ENCODE data around the gene GLCCI1. TPM values are rescaled to one million over a fixed set of nuclear protein-coding genes. Genes with fewer than 3 reads are reported as not detected.

Gene GLCCI1
- total RNA-seq, 2 donors from 2014 or later: 7.5 to 8.3 TPM

GRCh38 chr7:8111282-8111960 lies 142.8 kb downstream of the GLCCI1 start:
- no peak overlapping the region for H3K9ac ChIP-seq (ENCODE audit: low read depth in 2 of 2, low read length in 2 of 2)
- no peak for DNase-seq
- no peaks in the 10 kb centered on the region for H3K4me1 ChIP-seq
- H3K27me3 ChIP-seq: no peaks in the 10 kb centered on the region
- intact Hi-C loops (cut with DNase I): no loop called here
- no peak for TF ChIP-seq CTCF (IDR thresholded peaks at IDR 0.05)
- no peaks in the 10 kb centered on the region for H3K36me3 ChIP-seq
- no peak overlapping the region for H3K27ac ChIP-seq
- H3K4me3 ChIP-seq: no peak overlapping the region
- no peaks in the 10 kb centered on the region for H3K9me3 ChIP-seq

- H3K27ac ChIP-seq: no peak overlapping the region
- no peak for TF ChIP-seq CTCF (IDR thresholded peaks at IDR 0.05)
- no peaks in the 10 kb centered on the region for H3K36me3 ChIP-seq
- H3K27me3 ChIP-seq: no peaks in the 10 kb centered on the region
- no peak overlapping the region for H3K4me3 ChIP-seq
- DNase-seq: no peak
- H3K9me3 ChIP-seq: no peaks in the 10 kb centered on the region
- H3K4me1 ChIP-seq: no peaks in the 10 kb centered on the region
- no peak overlapping the region for H3K9ac ChIP-seq (ENCODE audit: low read depth in 2 of 2, low read length in 2 of 2)
- intact Hi-C loops (cut with DNase I): no loop called here
Measured at GRCh38 chr7:8112685-8113084, 144.1 kb downstream of the GLCCI1 start.

- Histone ChIP-seq H3K4me1 (no peaks in the 10 kb centered on the region), H3K27ac (no peak overlapping the region), H3K27me3 (no peaks in the 10 kb centered on the region), H3K9ac (ENCODE audit: low read depth in 2 of 2, low read length in 2 of 2) (no peak overlapping the region), H3K4me3 (no peak overlapping the region), H3K36me3 (no peaks in the 10 kb centered on the region), H3K9me3 (no peaks in the 10 kb centered on the region)
- no peak for DNase-seq
- intact Hi-C loops (cut with DNase I): no loop called here
- TF ChIP-seq CTCF (IDR thresholded peaks at IDR 0.05): no peak
Measured at GRCh38 chr7:8113184-8113583, 144.6 kb downstream of the GLCCI1 start.

- Histone ChIP-seq H3K27me3 (no peaks in the 10 kb centered on the region), H3K9me3 (no peaks in the 10 kb centered on the region), H3K9ac (ENCODE audit: low read depth in 2 of 2, low read length in 2 of 2) (no peak overlapping the region), H3K4me1 (no peaks in the 10 kb centered on the region), H3K27ac (no peak overlapping the region), H3K4me3 (no peak overlapping the region), H3K36me3 (no peaks in the 10 kb centered on the region)
- intact Hi-C loops (cut with DNase I): no loop called here
- no peak for TF ChIP-seq CTCF (IDR thresholded peaks at IDR 0.05)
- DNase-seq: no peak
Measured at GRCh38 chr7:8114175-8114574, 145.6 kb downstream of the GLCCI1 start.

- Histone ChIP-seq H3K9me3 (no peaks in the 10 kb centered on the region), H3K27ac (no peak overlapping the region), H3K27me3 (no peaks in the 10 kb centered on the region), H3K4me3 (no peak overlapping the region), H3K9ac (ENCODE audit: low read depth in 2 of 2, low read length in 2 of 2) (no peak overlapping the region), H3K36me3 (no peaks in the 10 kb centered on the region), H3K4me1 (no peaks in the 10 kb centered on the region)
- no peak for DNase-seq
- no peak for TF ChIP-seq CTCF (IDR thresholded peaks at IDR 0.05)
- intact Hi-C loops (cut with DNase I): no loop called here
Measured at GRCh38 chr7:8115547-8116402, 147.2 kb downstream of the GLCCI1 start.

Data from colonic mucosa (tissue), 4 donors.